Uterus (tissue), 2 donors: ENCODE data around the gene SLC9C1.

Experiments used
- CTCF ChIP-seq, 4 experiments: fragments of 200-600 bp in 2 of 4; fragments of 450-650 bp in 2 of 4; sonication (generic) in 2 of 4; IDR thresholded peaks; one replicate each; pipeline ENCODE4 v1.5.1; 2016 to 2019; ENCODE audit warnings: antibody characterized with exemption in 4 of 4, mild to moderate bottlenecking in 2 of 4, moderate library complexity in 1 of 4
- POLR2A ChIP-seq, 2 donors: fragments of 450-650 bp; IDR thresholded peaks; one replicate each; pipeline ENCODE4 v1.6.1; 2016; ENCODE audit warnings: antibody characterized with exemption in 2 of 2, mild to moderate bottlenecking in 1 of 2, moderate library complexity in 1 of 2

GRCh38 chr3:112132088-112132487, 161.9 kb downstream of the SLC9C1 start:
- TF ChIP-seq POLR2A (IDR thresholded peaks at IDR 0.05), result no peak
- no peak for TF ChIP-seq CTCF (IDR thresholded peaks at IDR 0.05)
